Astrocyte of the spinal cord (primary cell): ENCODE data around the gene MYO1G.

Experiments used
- DNase-seq: peaks from one replicate; pipeline ENCODE4 v3.0.0; 2011; ENCODE audit warnings: low read depth, low spot score
- H3K4me3 ChIP-seq: 2 replicates; pipeline ENCODE4 v1.5.1; 2011; ENCODE audit warnings: low read depth, mild to moderate bottlenecking, low read length, moderate library complexity
- in situ Hi-C: cut with HindIII; loops from 2 replicates; pipeline ENCODE4 v1.10.0; 2017; ENCODE audit warnings: low sequenced_read_pairs
- TF ChIP-seq, protein P1 (sequence below): IDR thresholded peaks from 2 replicates; pipeline ENCODE4 v1.5.1; 2012; ENCODE audit warnings: low read depth, mild to moderate bottlenecking, low read length, inconsistent platforms

The MYO1G gene

DNA sequence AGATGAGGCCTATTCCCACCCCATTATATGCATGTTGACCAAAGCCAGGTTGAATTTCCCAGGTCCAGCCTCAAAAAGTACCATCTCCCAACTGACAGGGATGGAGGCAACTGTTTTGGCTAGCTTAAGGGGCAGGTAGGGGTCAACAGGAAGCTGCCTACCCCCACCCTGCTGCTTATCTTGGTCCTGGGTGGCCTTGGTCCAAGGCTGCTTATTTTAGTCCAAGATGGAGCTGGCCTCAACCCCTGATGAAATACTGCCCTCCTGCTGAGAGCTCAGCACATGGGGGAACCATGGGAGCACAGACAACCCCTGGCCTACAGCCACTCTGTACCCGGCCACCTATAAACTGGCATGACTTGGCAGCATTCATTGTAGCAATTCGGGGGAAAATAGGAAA, 23.1 kb downstream of the MYO1G start:
- TF ChIP-seq, protein P1, sequence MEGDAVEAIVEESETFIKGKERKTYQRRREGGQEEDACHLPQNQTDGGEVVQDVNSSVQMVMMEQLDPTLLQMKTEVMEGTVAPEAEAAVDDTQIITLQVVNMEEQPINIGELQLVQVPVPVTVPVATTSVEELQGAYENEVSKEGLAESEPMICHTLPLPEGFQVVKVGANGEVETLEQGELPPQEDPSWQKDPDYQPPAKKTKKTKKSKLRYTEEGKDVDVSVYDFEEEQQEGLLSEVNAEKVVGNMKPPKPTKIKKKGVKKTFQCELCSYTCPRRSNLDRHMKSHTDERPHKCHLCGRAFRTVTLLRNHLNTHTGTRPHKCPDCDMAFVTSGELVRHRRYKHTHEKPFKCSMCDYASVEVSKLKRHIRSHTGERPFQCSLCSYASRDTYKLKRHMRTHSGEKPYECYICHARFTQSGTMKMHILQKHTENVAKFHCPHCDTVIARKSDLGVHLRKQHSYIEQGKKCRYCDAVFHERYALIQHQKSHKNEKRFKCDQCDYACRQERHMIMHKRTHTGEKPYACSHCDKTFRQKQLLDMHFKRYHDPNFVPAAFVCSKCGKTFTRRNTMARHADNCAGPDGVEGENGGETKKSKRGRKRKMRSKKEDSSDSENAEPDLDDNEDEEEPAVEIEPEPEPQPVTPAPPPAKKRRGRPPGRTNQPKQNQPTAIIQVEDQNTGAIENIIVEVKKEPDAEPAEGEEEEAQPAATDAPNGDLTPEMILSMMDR: no peak
- in situ Hi-C loops: no loop called here
- no peak overlapping the region for H3K4me3 ChIP-seq
- DNase-seq: no peak

DNA sequence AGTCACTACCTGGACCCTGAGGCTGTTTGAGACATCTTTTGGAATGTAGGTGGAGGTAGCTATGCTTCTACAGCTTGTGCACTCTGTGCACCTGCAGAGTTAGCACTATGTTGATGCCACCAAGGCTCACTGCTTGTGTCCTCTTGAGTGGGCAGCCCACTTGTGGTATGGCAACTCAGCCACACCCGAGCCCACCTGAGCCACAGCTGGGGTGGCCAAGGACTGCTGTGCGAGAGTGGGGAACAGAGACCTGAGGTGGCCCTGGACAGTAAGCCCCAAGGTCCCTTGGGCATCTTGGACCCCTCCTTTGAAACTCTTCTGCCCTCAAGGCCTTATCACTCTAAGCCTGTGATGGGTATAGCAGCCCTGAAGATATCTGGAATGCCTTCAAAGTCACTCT, 25.7 kb downstream of the MYO1G start:
- TF ChIP-seq, protein P1: no peak
- no peak for DNase-seq
- H3K4me3 ChIP-seq: no peak overlapping the region
- in situ Hi-C loops: no loop called here

DNA sequence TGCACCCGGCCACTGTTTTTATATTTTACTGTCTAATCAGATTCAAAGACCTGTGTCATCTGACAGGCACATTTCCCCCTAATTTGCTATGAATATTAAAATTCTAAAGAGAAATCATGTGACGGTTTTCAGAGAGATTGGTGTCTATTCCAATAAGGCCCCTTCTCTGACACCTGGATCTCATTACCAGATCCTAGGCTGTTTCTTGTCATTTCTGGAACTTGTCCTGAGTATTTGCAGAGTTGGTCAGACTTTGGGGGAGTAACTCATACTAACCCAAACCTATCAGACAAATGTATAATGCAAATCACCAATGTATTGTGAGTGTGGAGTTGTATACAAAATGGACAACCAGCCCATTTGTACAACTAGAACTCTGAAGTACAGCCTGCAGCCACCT, 29.5 kb downstream of the MYO1G start:
- TF ChIP-seq, protein P1: no peak
- no peak overlapping the region for H3K4me3 ChIP-seq
- in situ Hi-C loops: no loop called here
- DNase-seq: no peak

DNA sequence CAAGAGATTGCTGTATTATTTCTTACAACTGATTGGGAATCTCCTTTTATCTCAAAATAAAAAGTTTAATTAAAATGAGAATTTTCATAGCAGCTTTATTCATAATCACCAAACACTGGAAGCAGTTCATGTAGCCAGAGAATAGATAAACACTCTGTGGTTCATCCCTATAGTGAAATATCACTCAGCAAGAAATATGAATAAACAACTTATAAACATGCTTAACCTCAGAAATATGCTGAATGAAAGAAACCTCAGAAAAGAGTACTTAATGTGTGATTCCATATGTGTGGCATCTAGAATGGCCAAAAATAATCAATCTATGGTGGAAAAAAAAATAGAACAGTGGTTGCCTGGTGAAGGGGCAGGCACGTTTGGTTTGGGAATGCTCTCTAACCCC, 33.3 kb downstream of the MYO1G start:
- in situ Hi-C loops: no loop called here
- H3K4me3 ChIP-seq: no peak overlapping the region
- TF ChIP-seq, protein P1: no peak
- no peak for DNase-seq

DNA sequence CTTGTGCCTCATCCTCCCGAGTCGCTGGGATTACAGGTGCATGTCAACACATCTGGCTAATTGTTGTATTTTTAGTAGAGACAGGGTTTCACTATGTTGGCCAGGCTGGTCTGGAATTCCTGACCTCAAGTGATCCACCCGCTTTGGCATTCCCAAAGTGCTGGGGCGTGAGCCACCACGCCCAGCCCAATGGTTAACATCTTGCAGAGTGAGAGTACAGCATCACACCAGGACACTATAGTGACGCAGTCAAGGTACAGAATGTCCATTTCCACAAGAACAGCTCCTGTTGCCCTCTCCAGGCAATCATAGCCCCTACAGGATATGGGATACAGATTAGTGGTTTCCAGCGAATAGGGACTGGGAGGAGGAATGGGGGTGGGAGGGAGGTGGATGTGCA, 34.0 kb downstream of the MYO1G start:
- TF ChIP-seq, protein P1: no peak
- in situ Hi-C loops: no loop called here
- no peak for DNase-seq
- H3K4me3 ChIP-seq: no peak overlapping the region

DNA sequence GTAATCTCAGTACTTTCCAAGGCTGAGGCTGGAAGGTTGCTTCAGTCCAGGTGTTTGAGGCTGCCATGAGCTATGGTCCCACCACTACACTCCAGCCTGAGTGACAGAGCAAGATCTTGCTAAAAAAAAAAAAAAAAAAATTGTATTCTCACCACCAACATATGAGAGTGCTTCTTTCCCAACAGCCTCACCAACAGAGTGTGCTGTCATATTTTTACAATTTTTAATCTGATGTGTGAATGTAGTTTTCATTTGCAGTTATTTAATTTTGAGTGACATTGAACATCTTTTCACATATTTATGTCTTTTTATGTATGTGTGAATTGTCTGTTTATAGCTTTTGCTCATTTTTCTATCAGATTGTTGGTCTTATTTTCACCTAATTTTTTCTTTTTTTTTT, 35.2 kb downstream of the MYO1G start:
- in situ Hi-C loops: no loop called here
- TF ChIP-seq, protein P1: no peak
- no peak for DNase-seq
- no peak overlapping the region for H3K4me3 ChIP-seq

DNA sequence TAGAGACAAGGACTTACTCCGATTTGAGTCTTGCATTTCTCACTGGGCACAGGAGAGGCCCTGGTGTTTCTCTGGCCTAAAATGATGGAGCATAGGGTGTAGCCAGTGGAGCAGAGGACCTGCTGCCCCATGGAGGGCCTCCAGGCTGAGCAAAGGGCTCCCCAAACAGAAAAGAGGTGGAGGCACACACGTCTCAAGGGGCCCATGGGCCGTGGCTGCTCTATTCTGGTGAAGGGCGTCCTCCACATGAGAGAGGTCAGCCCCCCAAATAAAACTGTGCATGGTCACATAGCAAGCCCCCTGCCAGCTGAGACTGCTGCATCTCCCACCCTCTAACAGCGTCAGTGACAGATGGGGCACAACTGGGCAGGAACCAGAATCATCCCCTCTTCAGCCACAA, 41.4 kb downstream of the MYO1G start:
- TF ChIP-seq, protein P1: no peak
- in situ Hi-C loops: no loop called here
- no peak for DNase-seq
- no peak overlapping the region for H3K4me3 ChIP-seq
